ENCODE results near the gene KCNQ2. TPM values are rescaled to one million over a fixed set of nuclear protein-coding genes. Genes with fewer than 3 reads are reported as not detected.

Gene KCNQ2
- polyA plus RNA-seq, 5 donors = 7.9 to 25.2 (median 12.4) TPM

DNA sequence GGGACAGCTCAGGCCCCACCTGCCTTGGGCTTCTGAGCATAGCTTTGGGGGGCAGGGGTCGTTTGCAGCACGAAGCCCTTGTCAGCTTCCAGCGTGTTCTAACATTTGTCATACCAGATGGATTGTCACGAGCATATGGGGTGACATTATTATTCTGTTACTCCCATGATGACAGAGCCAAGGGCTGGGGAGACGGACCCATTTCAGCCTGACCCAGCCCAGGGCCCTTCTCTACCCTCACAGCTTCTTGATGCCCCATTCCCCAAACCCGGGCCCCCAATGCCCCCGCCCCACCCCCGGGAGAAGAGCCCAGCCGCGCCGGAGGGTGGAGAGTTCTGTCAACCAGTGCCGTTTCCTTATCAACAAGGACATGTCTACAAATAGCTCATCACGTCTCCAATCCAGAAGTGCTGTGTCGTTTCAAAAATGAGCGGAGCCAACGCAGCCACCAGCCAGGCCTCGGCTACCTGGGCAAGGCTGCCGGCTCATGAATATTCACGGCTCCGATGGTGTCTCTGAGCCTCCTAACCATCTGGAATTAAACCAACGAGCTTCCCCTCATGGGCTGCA, 101.8 kb downstream of the KCNQ2 start:
- DNase-seq = no peak

DNA sequence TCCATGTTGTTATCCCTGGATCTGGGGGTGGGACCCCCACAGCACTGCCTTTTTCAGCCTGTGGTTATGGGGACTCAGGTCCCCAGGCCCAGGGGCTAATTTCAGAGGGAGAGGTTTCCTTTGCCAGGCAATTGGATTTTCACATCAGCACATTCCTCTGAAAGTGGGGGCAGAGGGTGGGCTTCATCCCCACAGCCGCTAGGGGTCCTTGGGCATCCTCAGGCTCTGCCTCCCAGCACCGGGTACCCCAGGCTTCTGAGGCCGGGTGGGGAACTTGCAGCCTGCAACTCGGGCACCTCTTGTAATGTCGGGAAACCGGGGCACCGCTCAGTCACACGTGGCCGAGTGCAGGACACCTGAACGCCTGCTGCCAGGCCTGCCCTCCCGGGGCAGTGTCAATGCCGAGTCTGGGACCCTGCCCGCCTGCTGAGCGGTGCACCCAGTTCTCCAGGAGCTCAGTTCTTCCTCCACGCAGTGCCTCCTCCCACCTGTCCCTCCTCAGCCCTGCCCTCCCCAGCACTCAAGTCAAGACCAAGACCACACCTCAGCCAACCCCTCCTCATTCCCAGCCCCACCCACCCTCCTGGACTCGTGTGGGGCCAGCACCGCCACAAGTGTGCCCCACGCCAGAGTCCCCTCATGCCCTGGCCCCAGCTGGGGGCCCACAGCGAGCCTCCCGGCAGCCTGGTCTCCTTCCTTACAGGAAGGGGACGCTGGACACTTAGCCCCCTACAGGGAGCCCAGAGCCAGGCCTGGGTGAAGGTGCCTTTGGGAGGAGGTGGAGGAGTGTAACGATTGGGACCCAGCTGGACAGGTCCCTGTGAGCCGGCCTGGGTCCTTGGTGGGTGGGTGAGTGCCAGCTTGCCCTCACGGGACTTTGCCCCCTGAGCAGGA, 102.5 kb downstream of the KCNQ2 start:
- DNase-seq = no peak

DNA sequence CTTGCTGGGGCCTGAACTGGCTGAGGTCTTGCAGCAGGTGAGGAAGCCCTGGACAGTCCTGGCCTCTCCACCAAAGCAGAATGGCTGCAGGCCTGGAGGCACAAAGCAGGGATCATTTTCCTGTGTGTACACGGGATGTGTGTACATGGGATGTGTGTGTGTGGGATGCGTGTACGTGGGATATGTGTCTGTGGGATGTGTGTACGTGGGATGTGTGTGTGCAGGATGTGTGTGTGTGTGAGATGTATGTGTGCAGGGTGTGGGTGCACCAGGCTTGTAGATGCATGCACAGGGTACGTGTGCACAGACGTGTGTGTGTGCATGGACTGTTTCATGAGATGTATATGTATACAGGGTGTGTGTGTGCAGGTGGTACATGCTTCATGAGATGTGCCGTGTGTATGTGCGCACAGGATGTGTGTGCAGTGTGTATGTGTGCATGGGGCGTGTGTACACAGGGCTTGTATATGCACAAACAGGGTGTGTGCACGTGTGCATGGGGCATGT, 103.4 kb downstream of the KCNQ2 start:
- DNase-seq = no peak

DNA sequence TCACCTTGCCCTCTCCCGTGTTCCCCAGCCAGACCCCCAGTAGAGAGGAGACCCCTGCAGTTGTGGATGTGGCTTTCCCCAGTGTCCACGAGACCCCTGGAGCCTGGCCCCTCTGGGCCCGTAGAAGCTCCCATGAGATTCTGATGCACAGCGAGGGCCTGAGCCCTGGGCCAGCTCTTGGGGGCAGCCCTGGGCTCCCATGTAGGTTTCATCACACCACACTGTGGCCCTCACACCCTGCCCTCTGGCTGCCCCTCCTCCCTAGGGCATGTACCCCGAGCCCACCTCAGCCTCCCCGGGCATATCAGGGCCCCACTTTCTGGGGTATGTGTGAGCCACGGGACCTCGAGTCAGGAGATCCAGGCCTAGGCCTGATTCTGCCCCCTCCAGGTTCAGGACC, 104.3 kb downstream of the KCNQ2 start:
- no peak for DNase-seq

DNA sequence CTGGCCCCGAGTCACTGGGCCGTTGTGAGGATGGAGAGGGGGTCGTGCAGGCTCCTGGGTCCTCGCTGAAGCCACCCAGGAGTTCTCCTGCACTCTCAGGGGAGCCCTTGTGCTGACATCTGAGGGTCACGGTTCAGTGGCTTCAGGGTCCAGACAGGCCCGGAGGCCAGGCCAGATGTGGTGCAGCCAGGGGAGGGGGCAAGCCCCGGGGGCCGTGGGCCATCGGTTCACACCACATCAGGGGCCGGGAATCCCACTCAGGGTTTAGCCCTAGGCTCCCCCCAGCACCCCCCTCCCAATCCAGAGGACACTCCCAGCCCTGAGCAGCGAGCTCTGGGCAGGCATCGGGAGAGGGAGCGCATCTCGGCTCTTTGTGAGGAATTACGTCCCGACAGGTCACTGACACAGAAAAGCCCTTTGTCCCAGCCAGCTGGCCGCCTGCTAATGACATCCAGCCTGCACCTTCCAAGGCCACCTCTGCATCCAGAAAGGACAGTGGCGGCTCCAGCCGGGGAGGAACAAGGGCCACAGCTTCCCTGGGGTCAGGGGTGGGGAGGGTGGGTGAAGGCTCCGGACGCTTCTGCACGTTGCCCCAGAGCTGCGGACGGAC, 104.9 kb downstream of the KCNQ2 start:
- DNase-seq = no peak

DNA sequence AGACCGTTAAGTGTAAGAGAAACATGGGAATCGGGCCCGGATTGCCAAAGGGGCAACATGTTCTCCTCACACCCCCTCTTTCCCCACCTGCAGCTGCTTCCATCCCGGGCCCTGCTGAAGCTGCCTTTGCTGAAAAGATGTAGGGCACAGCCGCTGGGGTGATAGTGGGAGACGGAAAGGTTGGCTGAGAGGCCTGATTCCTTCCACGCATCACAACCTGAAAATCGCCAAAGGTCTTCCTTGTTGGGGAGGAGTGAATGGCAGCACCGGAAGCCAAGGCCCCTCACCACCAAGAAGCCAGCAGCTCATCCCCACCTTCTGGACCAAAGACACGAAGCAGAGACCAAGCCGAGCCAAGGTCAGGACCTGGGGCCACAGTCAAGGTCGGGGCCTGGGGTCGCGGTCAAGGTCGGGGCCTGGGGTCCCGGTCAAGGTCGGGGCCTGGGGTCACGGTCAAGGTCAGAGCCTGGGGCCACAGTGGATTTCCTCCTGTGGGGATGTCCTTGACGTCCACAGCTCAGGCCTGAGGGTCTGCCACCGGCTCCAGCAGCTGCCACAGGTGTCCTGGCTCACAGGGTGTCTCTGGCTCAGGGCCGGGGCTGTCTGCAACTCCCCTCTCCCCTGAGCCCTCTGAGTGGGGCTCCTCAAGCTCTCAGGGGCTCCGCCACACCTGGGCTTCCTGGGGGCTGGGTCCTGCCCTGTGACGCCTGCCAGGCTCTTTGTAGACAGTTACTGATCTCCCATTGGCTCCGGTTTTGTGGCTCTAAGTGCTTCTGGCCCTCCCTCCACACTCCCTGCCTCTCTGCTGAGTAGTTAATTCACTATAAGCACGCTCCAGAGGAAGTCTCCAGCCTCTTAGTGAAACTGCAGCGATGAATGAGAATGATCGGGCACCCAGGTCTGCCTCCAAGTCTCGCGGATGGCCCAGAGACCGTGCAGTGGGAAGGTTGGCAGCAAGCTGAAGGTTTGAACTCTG, 105.8 kb downstream of the KCNQ2 start:
- no peak for DNase-seq

DNA sequence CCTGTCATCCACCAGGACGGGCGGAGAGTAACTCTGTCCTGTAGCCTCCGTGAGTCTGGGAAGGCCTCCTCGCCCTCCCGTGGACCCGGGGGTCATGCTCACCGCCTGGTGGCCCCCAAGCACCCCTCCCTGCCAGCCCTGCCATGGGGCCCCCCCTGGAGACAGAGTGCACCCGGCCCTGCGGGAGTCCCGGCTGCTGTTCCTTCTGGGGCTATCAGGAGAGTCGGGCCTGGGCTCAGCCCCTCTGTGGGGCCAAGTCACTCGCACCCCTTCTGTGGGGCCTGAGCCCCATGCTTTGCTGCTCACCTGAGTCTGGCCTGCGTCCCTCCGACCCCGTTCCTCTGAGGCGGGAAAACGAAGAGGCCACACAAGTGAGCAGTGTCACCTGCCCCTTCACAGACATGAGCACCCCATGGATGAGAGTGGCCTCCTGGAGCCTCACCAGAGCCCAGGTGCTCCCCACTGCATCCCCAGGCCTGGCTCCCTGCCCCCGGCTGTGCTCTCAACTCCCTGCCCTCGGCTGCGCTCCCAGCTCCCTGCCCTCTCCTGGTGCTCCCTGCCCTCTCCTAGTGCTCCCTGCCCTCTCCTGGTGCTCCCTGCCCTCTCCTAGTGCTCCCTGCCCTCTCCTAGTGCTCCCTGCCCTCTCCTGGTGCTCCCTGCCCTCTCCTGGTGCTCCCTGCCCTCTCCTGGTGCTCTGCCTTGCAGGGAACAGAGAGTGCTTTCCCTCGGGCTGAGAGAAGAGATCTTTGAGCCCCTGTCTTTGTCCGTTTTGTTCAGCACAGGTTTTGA, 106.7 kb downstream of the KCNQ2 start:
- DNase-seq = no peak

DNA sequence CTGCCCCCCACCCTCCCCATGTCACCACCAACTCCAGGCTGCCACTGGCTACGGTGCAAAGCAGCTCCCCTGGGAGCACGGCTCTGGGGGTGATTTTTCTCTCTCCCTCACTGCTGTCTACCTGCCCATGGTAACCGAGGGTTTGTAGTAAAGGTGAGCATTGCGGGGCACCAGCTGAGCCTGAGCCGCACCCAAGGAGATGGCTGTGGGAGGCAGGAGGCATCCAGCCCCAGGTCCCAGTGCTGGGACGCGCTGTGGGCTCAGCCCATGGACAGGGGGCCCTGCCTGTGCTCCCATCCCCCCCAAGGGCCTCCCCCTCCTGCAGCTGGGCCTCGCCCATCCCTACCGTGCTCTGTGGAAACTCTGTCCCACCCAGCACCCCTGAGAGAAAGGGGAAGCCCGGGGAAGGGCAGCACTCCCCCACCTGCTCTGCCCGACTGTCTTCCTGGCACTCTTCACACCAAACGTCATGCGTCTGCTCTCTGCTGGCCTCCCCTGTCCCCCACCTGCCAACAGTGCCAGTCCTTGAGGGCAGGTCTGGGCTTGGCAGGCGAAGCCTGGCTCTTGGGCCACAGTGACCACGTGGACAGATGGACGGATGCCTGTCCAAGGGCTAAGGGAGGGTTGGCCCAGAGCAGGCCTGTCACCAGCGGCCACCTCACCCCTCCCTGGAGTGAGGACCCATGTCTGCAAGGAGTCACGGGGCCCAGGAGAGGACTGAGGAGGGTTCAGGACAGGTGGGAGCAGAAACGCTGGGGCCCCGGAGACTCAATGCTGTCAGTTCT, 107.5 kb downstream of the KCNQ2 start:
- DNase-seq = no peak

DNA sequence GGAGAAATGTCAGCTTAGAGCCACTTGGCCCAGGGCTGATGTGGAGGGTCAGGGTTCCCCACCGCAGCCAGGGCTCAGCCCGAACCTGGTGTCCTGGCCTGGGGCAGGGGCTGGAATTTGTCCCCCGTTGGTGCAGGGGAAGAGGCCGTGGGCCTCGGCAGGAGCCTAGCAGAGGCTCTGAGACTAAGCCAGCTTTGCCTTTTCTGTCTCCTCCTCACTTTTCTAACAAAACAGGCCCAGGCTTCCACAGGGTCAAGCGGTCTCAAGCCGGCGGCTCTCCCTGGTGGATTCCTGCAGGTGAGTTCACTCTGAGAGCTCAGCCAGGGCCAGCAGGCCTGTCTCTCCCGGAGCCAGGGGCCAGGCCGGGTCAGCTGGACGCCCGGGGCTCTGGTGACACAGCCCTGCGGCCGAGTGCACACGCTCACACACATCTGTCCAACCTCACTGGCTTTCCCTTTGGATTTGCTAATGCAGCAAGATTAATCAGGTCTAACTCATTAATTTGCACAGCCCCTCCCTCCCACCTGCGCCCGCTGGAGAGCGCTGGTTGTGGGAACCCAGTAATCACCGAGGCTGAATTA, 108.4 kb downstream of the KCNQ2 start:
- no peak for DNase-seq

DNA sequence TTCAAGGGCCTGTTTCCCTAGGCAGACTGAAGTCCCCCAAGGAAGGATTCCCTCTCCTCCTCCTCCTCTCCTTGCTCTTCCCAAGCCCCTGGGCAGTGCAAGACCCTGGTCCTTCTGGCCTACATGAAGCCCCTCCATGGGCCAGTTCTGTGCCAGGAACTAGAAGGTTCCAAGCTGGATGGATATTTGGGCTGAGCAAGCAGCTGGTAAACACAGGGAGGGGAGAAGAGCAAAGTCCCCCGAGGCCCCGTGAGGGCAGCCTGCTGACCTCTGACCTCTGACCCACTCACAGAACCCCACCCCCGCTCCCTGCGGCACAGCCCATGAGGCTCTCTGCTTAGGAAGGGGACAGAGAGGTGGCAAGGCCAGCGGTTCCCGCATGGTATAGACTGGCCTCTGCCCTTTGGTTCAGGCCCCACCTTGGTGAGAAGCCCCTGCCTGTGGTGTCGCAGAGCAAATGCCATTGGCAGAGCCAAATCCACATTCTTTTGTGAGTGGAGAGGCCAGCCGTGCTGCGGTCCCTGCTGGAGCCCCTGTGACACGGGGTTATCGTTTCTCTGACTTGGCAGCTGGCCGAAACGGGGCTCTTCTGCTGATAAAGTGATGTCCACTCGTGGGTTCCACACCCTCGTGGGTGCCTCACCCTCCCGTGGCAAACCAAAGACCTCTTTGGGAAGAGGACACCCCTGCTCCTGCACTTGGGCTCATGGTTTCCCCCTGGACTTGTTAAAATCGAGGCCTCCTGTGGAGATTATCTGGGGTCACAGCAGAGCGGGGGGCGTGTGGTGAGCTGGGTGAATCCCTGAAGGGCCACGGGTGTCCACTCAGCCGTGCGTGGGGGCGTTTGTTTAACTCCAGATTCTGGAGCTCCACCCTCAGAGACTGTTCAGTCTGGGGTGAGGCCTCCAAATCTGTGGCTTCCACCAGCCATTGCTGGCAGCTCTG, 109.2 kb downstream of the KCNQ2 start:
- DNase-seq = no peak

DNA sequence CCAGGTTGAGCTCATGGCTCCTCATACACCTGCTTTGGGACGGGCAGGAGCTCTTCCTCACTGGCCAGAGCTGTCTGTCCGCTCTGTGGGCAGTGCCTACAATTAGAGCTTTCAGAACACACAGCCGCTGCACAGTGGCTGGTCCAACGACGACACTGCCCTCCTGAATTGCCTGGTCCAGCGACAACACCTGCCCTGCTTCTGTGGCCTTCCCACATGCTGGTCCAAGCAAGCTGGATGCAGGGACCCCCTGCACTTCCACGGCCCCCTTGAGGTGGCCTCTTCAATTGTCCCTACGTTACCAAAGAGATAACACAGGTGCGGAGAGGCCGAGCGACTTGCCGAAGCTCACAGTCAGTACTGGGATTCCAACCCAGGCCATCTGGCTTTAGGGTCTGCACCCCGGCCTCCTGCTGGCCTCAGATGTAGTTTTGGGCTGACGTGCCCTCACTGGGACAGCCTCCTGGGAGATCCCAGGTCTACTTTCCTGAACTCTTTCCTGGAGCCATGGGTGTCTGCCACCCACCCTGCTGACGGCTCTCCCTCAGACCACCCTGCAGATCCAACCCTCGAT, 109.9 kb downstream of the KCNQ2 start:
- no peak for DNase-seq

DNA sequence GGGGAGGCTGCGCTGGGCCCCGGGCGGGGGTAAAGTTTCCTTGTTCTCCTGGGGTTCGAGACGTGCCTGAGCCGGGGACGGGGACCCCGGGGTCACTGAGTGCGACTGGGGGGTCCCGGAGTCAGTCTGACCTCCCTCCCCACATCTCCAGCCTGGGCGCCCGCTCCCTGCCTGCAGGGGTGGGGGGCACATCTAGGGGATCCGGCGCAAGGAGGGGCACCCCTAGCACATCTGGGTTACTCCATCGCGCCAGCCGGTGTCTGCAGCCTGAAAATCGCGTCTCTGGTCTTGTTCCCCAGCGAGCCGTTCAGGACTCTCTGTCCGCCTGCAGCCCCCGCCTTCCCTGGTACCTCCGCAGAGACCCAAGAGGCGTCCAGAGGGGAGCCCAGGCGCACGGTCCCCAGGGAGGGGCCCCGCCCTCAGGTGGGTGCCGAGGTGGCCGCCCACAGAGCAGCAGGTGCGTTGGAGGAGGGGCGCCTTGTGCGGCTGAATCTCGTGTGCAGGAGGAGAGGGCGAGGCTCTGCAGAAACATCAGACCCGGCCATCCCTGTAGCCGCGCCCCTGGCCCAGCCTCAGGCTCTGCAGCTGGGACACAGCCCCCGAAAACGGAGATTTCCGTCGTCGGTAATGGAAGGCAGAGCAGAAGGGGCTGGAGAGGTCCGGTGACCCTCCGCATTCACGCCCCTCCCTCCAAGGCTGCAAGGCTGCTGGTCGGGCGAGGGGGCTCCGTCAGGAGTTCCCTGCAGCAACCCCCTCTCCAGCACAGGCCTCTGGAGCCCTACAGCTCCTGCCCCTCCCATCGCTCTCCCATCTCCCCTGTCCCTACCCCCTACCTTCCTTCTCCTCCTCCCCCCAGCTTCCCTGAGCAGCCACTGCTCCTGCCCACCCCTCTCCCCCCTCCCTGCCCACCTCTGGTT, 110.7 kb downstream of the KCNQ2 start:
- DNase-seq = no peak

DNA sequence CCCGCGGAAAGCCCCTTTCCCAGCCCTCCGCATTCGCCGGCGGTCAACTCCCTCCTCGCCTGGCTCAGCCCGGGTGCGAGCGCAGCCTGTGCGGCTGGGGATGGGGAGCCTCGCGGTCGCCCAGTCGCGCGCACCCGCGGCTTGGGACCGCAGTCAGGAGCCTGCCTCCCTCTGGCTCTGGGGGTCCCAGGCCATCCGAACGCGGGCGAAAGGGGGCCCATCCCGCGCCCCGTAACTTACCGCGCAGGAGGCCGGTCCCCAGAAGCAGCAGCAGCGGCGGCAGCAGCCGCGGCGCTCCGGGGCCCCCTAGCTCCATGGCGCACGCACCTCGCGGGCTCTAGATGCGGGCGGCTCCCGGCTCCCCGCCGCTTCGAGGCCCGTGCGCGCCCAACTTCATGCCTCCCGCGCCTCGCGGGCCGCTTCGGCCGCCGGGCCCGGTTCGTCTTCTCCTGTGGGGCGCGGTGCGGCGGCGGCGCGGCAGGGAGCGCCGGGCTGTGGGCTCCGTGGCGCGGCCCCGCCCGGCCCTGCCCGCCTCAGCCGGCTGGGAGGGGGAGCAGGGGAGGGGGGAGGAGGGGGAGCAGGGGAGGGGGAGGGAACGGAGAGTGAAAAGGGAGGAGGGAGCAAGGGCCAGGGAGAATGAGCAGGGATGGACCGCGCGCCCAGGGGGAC, 111.5 kb downstream of the KCNQ2 start, which contains the start of gene CHRNA4:
Gene CHRNA4 (minus strand): TSS at position 500 of the 669 bp plus-strand sequence. CDS start 184 bp downstream, at position 316.
- DNase-seq = no peak

DNA sequence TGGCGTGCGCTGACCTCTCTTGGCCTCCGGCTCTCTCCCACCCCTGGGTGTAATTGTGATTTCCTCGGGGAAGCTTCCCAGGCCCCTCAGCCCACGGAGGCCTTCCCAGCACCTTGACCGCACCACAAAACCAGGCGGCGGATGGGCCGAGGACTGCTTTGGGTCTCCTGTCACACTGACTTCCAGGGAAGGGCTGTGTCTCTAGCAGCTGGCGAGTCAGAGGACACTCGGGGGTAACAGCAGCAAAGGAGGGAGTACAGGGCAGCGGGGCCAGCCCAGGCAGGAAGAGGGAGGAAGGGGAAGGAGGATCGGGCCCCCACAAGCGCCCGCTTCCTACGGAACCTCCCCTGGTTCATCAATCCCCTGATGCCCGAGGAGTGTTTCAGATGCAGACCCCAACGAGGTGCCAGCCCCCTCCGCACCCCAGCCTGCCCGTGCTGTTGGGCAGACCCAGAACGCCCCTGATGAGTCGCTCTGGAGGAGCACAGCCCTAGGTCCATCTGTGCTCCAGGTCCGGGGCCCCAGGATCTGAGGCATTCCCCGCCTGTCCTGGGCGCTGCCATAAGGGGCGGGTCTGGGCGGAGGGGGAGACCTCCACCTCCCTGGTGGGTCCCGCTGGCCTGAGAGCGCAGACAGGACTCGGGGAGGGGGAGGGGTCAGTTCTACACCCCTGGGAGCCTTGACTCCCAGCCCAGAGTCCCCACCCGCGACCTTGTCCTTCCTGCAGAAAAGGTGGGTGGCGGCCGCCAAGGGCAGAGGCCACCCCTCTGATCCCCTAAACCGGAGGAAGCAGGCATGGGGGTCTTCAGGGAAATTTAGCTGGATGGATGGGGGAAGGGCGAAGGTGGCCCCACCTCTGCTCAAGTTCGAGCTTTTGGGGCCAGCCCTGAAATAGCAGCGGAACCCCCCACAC, 112.3 kb downstream of the KCNQ2 start:
- no peak for DNase-seq

Data from right lung (tissue), 5 donors.